GF-D8 (cell line): Measurements from ENCODE around the gene RGS6.

Source experiments
- DNase-seq: peaks from one replicate; lab custom pipeline; 2025; lab: John Stamatoyannopoulos, UW

RGS6 gene

DNA sequence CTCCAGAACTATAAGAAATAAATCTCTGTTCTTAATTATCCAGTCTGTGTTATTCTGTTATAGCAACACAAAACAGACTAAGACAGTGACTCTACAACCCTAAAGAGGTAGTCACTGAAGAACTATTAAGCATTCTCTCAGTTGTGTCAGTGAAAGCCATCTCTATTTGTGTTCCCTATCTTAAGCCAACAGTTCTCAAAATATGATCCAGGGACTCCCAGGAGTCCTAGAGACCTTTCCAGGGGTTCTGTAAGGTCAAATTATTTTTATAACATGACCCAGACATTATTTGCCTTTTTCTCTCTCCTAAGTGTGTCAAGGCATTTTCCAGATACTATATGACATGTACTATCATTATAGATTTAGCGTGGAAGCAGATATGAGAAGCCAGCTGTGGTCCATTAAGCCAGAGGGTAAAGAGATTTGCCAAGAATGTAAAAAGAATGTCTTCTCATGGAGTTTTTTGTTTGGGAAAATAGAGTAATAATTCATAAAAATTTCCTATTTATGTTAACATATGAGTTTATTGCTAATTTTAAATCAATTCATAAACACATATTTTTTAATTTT lies 315.8 kb downstream of the RGS6 start:
- DNase-seq, result no peak

DNA sequence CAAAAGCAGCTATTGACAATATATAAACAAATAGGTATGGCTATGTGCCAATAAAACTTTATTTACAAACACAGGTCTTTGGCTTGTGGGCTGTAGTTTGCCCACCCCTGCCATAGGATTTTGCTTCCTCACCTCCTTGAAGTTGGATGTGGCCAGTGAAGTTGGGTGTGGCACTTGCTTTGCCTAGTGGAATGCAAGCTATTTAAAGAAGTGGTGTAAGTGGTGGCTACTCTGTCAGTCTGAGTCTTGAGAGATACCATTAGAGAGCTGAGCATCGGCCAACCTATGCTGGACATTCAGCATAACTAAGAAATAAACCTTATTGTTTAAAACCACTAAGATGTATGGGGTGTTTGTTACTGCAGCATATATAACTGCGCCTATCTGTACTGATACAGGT lies 321.3 kb downstream of the RGS6 start:
- DNase-seq, result no peak

DNA sequence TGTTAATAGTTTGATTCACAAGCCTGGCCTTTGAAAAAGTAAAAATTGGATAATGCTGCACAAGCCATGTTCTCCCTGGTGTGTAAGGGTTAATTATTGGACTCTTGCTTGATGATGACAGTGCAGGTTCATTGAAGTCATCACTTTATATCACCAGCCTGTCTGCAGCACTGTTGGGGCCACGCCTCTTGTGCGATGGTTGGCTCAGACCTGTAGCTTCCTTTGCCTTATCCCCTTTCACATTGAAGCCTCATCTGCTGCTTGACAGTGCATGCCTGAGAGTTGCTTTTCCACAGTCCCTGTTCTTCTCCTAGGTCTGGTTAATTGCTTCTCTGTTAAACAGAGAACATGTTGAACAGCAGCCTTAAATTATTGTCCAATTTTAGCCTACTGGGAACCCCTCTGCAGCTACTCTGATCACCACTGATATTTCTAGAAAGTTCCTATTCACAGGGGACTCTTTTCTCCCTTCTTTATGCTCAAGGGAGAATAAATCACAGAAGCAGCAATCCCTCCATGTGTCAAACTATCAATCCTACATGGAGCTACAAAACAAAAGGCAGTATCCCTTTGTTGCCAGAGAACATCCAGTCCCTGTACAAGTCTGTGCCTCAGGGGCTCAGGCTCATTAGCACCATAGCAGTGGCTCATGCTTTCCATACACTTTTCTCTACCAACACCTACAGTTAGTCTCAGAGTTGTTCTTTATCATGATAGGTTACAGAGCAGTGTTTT lies 322.1 kb downstream of the RGS6 start:
- no peak for DNase-seq

DNA sequence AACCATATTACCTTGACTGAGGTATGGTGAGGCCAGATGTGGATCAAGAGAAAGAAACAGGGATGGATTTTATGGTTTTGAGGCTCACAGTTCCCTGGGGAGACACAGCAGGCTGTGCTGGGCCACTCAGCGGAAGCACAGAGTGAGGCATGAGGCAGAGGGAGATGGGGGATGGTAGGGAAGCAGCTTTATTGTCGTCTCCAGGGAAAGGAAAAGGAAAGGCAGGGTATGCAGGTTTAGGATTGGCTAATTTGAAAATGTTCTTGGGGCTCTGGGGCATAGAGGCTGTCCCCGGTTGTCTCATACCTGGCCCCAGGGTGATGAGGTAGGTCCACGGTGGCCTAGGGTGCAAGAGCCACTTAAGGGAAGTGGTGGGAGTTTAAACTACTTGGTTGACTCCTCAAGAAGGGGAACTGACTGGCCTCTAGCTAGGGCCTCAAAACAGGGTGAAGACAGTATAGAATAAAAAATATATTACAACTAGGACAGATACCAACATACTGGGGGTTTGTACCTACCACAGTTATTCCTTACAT lies 322.8 kb downstream of the RGS6 start:
- DNase-seq, result no peak

DNA sequence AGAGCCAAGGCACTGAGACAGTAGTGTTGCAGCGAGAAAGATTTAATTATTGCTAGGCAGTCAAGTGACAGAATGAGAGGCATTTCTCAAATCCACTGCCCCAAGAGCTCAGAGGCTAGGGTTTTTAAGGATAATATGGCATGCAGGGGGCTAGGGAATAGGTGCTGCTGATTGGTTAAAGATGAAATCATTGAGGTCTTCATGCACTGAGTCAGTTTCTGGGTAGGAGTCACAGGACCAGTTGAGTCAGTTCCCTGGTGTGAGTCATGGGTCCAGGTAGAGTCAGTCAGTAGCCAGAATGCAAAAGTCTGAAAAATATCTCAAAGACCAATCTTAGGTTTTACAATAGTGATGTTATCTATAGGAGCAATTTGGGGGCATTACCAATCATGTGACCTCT lies 323.8 kb downstream of the RGS6 start:
- DNase-seq, result no peak

DNA sequence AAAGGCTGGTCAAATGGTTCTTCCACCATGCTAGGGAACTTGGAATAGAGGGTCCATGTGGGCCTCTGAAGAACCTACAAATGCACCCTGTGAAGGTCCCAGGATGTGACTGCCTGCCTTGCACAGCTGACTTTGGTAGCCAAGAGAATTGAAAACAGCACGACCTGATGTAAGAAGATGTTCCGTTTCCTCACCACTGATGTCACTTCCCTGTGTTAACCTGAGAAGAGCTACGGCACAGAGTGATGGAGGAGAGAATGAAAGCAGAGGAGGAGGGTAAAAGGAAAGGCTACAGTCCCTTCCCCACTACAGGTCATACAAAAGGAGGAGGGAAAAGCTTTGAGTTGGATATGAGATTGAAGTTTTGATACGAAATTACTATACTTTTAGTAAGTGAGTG lies 328.8 kb downstream of the RGS6 start:
- no peak for DNase-seq

DNA sequence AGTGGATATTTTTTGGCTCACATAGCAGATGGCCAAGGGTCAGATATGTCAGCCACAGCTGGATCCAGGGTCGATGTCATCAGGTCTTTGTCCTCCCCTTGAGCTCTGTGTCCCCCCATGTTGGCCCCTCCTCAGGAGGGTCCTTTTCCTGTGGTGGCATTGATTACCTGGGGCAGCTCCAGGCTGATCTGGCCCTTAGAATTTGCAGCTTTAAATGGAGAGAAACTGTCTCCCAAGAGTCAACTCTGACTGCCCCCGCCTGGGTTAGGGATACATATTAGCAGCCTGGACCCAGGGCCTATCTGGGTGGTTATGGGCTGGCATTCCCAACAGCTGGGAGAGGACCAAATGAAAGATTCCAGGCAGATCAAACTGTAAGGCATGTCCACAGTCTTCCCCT lies 330.5 kb downstream of the RGS6 start:
- DNase-seq, result no peak

DNA sequence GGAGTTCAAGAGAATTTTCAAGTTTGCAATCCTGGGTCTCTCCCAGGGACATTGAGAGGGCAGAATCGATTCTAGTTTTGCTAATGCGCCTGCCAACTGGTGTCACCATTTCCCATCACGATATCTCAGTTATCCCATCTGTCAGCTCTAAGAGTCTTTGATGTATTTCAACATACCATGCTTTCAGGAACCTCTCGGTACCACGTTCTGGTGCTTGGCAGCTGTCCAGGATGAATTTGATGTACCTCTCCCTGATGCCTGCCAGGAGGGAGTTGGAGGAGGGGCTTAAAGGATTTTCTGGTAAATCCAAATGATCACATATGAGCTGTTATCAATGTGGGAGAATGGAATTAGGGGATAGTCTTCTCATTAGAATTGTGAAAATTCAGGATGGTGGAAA lies 332.5 kb downstream of the RGS6 start:
- no peak for DNase-seq

DNA sequence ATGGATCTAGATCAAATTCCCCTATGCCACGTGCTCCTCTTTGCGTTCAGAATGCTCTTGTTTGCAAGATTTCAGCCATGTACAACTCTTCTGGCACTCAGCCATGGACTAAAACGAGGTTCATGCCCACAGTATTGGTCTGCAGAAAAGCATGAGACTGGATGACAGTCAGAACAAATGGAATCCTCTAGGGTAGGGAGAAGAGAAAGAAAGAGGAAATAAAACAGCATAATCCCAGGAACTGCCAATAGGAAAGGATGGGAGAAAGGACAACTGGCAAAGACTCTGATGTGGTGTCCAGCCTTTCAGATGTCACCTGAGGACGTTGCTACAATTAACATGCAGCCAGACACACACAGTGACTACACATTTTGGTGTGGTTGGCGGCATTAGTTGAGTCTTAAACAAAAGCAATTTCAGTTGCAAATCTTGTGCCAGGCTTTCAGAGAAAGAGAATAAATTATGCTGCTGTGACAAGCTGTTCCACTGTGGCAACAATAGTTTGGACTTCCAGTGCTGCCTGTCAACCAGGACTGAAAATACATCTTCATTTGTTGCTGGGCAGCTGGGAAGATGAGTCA lies 338.0 kb downstream of the RGS6 start:
- DNase-seq, result no peak

DNA sequence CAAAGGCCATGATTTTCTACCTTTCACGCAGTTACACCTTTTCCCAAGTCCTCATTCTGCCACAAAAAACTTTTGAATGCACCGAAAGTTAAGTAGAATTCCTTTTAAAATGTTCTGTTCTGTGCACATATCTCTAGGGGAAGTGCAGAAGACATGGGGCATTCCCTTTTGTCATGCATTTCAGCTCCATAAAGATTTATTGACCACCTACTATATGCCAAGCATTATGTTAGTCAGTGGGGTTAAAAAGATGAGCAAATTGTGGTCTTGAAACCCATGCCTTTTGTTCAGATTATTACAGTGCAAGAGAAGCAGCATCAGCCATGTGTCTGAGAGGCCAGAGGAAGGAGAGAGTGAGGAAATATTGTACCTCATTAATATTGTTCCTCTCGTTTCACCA lies 338.5 kb downstream of the RGS6 start:
- DNase-seq, result no peak

DNA sequence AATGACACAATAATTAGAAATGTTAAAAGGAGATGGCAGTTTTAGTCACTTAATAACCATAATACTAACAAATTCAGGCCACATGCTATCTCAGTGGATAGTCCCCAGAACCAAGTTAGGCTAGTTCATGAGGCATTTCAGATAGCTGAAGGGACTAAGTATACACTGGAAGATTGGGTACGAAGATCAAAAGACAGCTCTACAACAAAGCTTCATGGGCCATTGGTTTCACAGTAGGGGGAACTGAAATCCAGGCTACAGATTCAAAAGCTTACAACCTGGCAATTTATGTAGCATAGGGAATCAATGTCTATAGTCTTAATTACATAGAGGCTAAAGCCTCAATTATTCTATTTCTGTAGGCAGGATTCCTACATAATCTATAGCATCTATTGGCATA lies 343.0 kb downstream of the RGS6 start:
- no peak for DNase-seq

DNA sequence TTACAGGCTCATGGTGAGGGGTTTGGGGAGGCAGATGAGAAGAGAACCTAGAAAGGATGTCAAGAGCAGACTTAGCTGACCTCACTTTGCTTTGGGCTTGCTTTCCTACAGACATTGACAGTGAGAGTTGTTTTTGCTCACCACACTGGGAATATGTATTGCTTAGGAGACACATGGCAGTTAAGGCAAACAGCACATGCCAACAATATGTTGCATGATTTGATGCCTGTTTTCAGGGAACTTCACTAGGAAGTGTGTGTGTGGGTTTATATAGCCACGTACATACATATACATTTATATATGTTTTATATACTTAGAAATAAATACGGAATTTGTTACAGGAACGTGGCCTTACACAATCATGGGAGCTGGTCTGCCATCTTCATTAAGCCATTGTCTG lies 346.1 kb downstream of the RGS6 start:
- DNase-seq, result no peak

DNA sequence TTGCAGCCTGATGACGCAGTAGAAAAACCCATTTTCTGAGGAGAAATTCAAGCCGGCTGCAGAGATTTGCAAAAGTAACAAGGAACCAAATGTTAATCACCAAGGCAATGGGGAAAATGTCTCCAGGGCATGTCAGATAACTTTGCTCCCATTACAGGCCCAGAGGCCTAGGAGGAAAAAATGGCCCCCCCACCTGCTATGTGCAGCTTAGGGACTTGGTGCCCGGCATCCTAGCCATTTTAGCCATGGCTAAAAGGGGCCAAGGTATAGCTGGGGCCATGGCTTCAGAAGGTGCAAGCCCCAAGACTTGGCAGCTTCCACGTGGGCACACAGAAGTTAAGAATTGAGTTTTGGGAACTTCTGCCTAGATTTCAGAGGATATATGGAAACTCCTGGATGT lies 351.9 kb downstream of the RGS6 start:
- no peak for DNase-seq

DNA sequence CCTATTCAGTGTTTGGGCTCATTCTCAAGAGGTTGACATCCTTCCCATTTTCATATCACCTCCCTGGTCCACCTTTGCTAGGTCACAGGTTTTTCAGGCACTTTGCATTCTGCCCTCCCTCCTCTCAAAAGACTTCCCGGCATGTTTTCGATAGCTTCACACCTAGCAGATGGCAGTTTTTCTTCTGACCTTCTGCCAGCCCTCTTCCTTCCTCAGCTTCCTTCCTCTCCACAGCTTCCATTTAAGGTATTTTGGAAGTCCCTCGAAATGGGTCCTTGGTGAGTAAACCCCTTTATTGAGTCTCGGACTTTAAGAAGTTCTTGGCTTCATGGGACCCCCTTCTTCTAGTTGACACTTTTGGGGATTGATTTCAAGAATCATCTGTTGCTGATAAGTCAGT lies 358.0 kb downstream of the RGS6 start:
- DNase-seq, result no peak

DNA sequence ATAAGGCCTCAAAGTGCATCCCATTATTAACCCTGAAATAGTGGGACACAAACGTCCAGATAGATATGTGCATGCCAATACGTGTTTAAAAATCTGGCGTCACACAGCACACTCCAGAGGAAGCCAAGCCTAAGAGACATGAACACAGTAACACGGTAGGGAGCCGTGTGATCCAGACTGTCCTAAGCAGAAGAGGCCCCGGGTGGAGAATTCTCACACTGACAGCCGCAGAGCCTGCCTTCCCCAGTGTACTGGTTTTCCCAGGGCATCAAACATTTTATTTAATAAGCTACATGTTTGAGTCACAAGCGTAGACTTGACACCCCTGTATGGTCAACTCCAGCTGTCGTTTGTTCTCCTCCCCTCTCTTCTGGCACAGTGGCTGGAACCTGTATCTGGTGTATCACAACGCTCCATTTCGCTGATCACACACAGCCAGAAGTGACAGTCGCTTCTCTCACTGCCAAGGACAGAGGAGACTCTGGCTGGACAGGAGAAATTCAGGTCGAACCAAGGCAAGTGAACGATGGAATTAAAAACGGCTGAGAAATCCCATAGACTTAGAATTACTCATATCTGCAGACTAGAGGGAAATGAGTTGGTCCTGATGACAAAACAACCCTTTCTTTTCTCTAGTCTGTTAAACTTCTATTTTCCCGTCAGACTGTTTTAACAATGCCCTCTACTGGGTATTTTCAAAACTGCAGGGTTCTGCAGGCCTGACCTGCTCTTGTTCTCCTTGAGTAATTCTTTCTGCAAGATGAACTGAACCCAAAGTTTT lies 359.9 kb downstream of the RGS6 start:
- DNase-seq, result no peak

DNA sequence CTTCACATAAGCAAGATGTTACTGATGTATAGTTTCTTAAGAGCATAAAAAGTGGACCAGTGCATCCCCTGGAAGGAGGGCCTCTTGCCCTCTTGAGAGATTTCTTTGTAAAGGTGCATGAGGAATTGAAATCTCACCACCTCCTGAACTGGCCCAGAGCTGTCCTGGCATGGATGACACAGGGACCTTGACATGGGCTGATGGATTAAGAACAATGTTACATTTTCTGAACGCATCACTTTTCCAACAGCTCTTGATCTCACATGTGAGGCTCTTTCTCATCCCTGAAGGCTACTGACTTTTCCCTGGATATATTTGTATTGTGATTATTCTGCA lies 360.4 kb downstream of the RGS6 start:
- no peak for DNase-seq

DNA sequence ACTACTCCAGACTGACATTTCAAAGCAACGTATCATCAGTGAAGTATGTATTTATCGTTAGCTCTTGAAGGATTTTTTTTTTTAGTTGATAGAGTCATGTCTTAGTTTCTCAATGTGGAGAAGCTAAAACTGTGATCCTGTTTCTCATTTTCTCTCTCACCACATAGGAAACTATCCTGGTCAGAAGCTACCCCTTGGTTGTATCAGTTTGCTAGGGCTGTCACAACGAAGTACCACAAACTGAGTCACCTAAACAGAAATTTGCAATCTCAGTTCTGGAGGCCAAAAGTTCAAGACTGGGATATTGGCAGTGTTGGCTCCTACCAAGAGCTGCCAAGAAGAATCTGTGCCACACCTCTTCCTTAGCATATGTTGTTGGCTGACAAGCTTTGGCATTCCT lies 369.1 kb downstream of the RGS6 start:
- DNase-seq, result no peak

DNA sequence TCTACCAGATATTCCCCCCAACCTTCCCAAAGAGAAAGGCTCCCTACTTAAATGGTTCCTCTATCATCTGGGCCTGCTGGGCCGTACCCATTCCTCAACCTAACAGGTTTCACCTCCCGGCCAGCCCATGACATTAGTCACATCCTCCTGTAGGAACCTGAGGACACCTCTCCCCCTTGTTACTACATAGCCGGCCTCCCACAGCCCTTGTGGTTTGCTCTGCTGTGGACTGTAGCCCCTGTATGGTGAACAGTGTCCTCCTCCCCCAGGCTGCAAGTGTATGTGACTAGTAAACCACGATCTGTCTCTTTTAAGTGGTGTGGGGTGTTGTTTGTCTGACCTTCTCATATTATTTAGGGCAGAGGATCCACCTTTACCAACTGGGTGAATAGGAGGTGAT lies 371.7 kb downstream of the RGS6 start:
- DNase-seq, result no peak

DNA sequence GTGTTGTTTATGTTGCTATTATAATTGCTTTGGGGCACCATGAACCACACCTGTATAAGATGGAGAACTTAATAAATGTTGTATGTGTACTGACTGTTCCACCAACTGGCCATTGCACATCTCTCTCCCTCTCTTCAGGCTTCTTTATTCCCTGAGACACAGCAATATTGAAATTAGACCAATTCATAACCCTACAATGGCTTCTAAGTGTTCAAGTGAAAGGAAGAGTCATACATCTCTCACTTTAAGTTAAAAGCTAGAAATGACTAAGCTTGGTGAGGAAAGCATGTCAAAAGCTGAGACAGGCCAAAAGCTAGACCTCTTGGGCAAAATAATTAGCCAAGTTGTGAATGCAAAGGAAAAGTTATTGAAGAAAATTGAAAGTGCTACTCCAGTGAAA lies 373.3 kb downstream of the RGS6 start:
- no peak for DNase-seq

DNA sequence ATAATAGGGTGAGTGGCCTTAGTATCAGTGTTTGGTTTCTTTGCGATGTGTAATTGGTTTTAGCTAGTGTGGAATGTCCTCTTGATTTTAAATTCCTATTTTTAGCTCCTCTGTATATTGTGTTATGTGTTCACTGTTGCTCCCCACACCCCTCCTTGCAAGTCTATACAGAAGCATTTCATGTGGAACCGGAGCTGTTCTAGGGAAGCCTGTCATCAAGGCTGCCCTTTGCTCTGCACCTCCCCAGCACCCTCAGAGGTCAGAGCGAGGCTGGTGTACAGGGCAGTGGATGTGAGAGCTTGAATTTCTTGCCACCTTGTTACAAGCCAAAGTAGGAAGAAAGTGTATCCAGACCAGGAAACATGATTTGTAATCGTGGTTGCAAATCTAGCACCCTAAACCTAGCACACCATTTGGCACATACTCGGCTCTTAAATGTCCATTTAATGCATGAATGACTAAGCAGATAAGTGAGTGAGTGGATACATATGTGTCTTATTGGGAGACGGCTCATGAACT lies 376.8 kb downstream of the RGS6 start:
- no peak for DNase-seq

DNA sequence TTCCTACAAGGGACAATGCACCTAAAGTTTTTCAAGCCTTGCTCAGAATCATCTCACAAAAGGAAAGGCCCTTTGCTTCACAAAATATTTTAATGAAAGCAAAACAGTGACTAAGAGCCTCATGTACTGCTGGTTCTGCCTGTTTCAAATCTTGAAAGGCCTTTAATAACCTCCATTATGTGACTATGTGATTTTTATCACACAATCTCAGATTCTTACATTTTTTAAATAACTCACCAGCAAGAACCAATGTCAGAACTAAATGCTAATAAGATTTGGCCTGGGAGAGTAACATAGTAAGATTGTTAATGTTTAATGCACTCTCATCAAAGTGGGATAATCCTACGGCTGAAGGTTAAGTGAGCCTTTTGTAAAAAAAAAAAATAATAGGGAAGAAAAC lies 378.9 kb downstream of the RGS6 start:
- DNase-seq, result no peak

DNA sequence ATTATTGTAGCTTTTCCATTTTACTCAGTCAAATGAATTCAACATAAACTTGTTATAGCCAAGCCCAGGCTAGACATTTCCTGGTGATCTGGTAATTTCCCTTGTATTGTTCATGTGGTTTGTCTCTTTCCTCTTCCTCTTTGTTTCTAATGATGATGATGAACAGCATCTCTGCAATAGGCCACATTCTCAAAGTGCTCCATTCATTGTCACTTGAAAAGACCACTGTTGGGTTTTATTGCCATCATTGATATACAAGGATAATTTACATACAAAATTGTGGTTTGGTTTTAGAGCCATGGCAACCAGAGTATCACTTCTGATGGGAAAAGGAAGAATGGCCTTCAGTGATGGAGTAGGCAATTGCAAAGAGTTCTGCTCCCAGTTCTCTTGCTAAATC lies 379.3 kb downstream of the RGS6 start:
- DNase-seq, result no peak
